Breast epithelium (tissue), 4 donors: Measurements from ENCODE around the gene INSR. TPM values are rescaled to one million over a fixed set of nuclear protein-coding genes. Genes with fewer than 3 reads are reported as not detected.

Experiments
- DNase-seq, 2 donors: peaks; one replicate each; pipeline ENCODE4 v3.0.0-alpha.2; 2019; ENCODE audit warnings: low spot score in 2 of 2
- H3K27ac ChIP-seq, 2 donors: fragments of 200-600 bp; sonication (generic) in 1 of 2; one replicate each; pipeline ENCODE4 v1.5.1; 2016 to 2019; ENCODE audit warnings: mild to moderate bottlenecking in 1 of 2
- H3K27me3 ChIP-seq, 2 donors: fragments of 200-600 bp; sonication (generic) in 1 of 2; one replicate each; pipeline versions ENCODE4 v1.5.1 to v1.6.0; 2017 to 2019; ENCODE audit warnings: control low read depth in 1 of 2, mild to moderate bottlenecking in 1 of 2
- H3K36me3 ChIP-seq: fragments of 200-600 bp; one replicate; pipeline ENCODE4 v1.5.1; 2019
- H3K4me1 ChIP-seq, 2 donors: fragments of 200-600 bp; sonication (generic); one replicate each; pipeline ENCODE4 v1.5.1; 2016 to 2019; ENCODE audit warnings: control low read depth in 1 of 2
- H3K4me3 ChIP-seq, 3 donors: fragments of 200-600 bp; sonication (generic); 1 replicate in 2 of 3; 2 replicates in 1 of 3; pipeline ENCODE4 v1.5.1; 2016 to 2019; ENCODE audit warnings: mild to moderate bottlenecking in 3 of 3, moderate library complexity in 2 of 3
- H3K9me3 ChIP-seq, 2 donors: fragments of 200-600 bp; sonication (generic) in 1 of 2; one replicate each; pipeline ENCODE4 v1.5.1; 2016 to 2019; ENCODE audit warnings: control low read depth in 1 of 2
- CTCF ChIP-seq, 3 donors: fragments of 450-650 bp; IDR thresholded peaks; one replicate each; pipeline ENCODE4 v1.5.1; 2016 to 2017; ENCODE audit warnings: antibody characterized with exemption in 3 of 3, mild to moderate bottlenecking in 3 of 3, moderate library complexity in 3 of 3
- POLR2A ChIP-seq: fragments of 450-650 bp; IDR thresholded peaks from one replicate; pipeline ENCODE4 v1.6.1; 2016; ENCODE audit warnings: antibody characterized with exemption, mild to moderate bottlenecking, moderate library complexity
- POLR2AphosphoS5 ChIP-seq, 3 donors: sonication (generic); formaldehyde crosslinking; IDR thresholded peaks; one replicate each; pipeline ENCODE4 v1.6.1; 2017; ENCODE audit warnings: antibody characterized with exemption in 3 of 3
- intact Hi-C: fragments of 100-400 bp; cut with DNase I; formaldehyde crosslinking; loops from one replicate; pipeline ENCODE4 v1.15.1; 2023; ENCODE audit warnings: low total_unique reads
- total RNA-seq, 3 donors: library from RNA; depleted of rRNA; stranded (reverse); fragments of >200 nt; gene quantifications; one replicate each; pipeline ENCODE4 v1.1.0, GENCODE V29; 2016

Gene INSR
- total RNA-seq, 3 donors from 2014 or later = 66.3 to 108 (median 104) TPM

GRCh38 chr19:7194566-7194965, 99.6 kb downstream of the INSR start:
- DNase-seq = no peak
- Histone ChIP-seq H3K27me3 (no peaks in the 10 kb centered on the region), H3K9me3 (no peaks in the 10 kb centered on the region), H3K4me1 (peaks cover 0 to 5% of the 10 kb centered on the region in 2 donors), H3K4me3 (no peak overlapping the region), H3K36me3 (no peaks in the 10 kb centered on the region), H3K27ac (no peak overlapping the region)
- no peak for TF ChIP-seq POLR2AphosphoS5 (IDR thresholded peaks at IDR 0.05)
- no peak for TF ChIP-seq CTCF (IDR thresholded peaks at IDR 0.05)
- TF ChIP-seq POLR2A = no peak
- intact Hi-C loops = loop anchor here (10.0 kb wide), 1 partner anchor 50 kb away; no protein-coding TSS in a partner anchor

- TF ChIP-seq POLR2AphosphoS5 (IDR thresholded peaks at IDR 0.05) = no peak
- TF ChIP-seq CTCF (IDR thresholded peaks at IDR 0.05) = no peak
- no peak for TF ChIP-seq POLR2A
- intact Hi-C loops = loop anchor here (10.0 kb wide), 1 partner anchor 47 kb away; no protein-coding TSS in a partner anchor
- H3K4me1 ChIP-seq = no peaks in the 10 kb centered on the region
Observed at GRCh38 chr19:7191946-7192691, 102.1 kb downstream of the INSR start.

GRCh38 chr19:7188698-7189629, 105.2 kb downstream of the INSR start:
- Histone ChIP-seq H3K27ac (peak overlapping the region in 1 of 2 donors; percentile 33), H3K27me3 (no peaks in the 10 kb centered on the region), H3K9me3 (no peaks in the 10 kb centered on the region), H3K36me3 (no peaks in the 10 kb centered on the region), H3K4me1 (no peaks in the 10 kb centered on the region), H3K4me3 (no peak overlapping the region)
- no peak for TF ChIP-seq CTCF (IDR thresholded peaks at IDR 0.05)
- no peak for TF ChIP-seq POLR2AphosphoS5 (IDR thresholded peaks at IDR 0.05)
- TF ChIP-seq POLR2A = no peak
- intact Hi-C loops = no loop called here
- DNase-seq = no peak

More at GRCh38 chr19:7191946-7192691, 102.1 kb downstream of the INSR start:
- H3K9me3 ChIP-seq = no peaks in the 10 kb centered on the region
- no peaks in the 10 kb centered on the region for H3K36me3 ChIP-seq
- H3K27me3 ChIP-seq = no peaks in the 10 kb centered on the region
- H3K27ac ChIP-seq = peak overlapping the region; percentile 29 to 58
- H3K4me3 ChIP-seq = no peak overlapping the region
- no peak for DNase-seq

GRCh38 chr19:7187605-7188339, 106.4 kb downstream of the INSR start:
- Histone ChIP-seq H3K4me1 (no peaks in the 10 kb centered on the region), H3K9me3 (no peaks in the 10 kb centered on the region), H3K27me3 (no peaks in the 10 kb centered on the region), H3K4me3 (no peak overlapping the region), H3K27ac (peak overlapping the region in 1 of 2 donors; percentile 56), H3K36me3 (no peaks in the 10 kb centered on the region)
- no peak for DNase-seq
- intact Hi-C loops = no loop called here
- TF ChIP-seq POLR2A = no peak
- TF ChIP-seq POLR2AphosphoS5 (IDR thresholded peaks at IDR 0.05) = no peak
- no peak for TF ChIP-seq CTCF (IDR thresholded peaks at IDR 0.05)
